Colon (tissue), 2 donors: ENCODE data around the gene CD59.

Experiments
- FAIRE-seq: peaks from 2 replicates; lab custom pipeline; 2012; peaks lifted over from hg19 to GRCh38; lab: Jason Lieb, UNC
- donor health status: control.
- donor health status: control.

Gene CD59

GRCh38 chr11:33736148-33736812, at the start of gene CD59:
Gene CD59 (minus strand): TSS chr11:33736423. CDS start chr11:33722445, 13,978 bp downstream.
- no peak for FAIRE-seq

- no peak for FAIRE-seq
Measured at GRCh38 chr11:33785609-33786008, 49.4 kb upstream of the CD59 start.

- no peak for FAIRE-seq
Measured at GRCh38 chr11:33779849-33780528, 43.8 kb upstream of the CD59 start.

GRCh38 chr11:33778675-33779074, 42.5 kb upstream of the CD59 start:
- FAIRE-seq = no peak

GRCh38 chr11:33777906-33778305, 41.7 kb upstream of the CD59 start:
- FAIRE-seq = no peak

- FAIRE-seq = no peak
Measured at GRCh38 chr11:33775832-33776470, 39.7 kb upstream of the CD59 start.

- no peak for FAIRE-seq
Measured at GRCh38 chr11:33775467-33775807, 39.2 kb upstream of the CD59 start.

- FAIRE-seq = no peak
Measured at GRCh38 chr11:33774736-33775466, 38.7 kb upstream of the CD59 start.

- no peak for FAIRE-seq
Measured at GRCh38 chr11:33773987-33774735, 37.9 kb upstream of the CD59 start, which contains the start of gene FBXO3. Gene FBXO3 (minus strand): TSS chr11:33774520. CDS start chr11:33774497, 23 bp downstream.

- no peak for FAIRE-seq
Measured at GRCh38 chr11:33773404-33773986, 37.3 kb upstream of the CD59 start.

GRCh38 chr11:33772870-33773269, 36.6 kb upstream of the CD59 start:
- FAIRE-seq = no peak

GRCh38 chr11:33772300-33772699, 36.1 kb upstream of the CD59 start:
- no peak for FAIRE-seq

GRCh38 chr11:33770236-33770635, 34.0 kb upstream of the CD59 start:
- FAIRE-seq = no peak

GRCh38 chr11:33769542-33769941, 33.3 kb upstream of the CD59 start:
- FAIRE-seq = no peak

GRCh38 chr11:33767624-33768023, 31.4 kb upstream of the CD59 start:
- FAIRE-seq = no peak

GRCh38 chr11:33766085-33766484, 29.9 kb upstream of the CD59 start:
- no peak for FAIRE-seq

GRCh38 chr11:33761471-33761870, 25.2 kb upstream of the CD59 start:
- no peak for FAIRE-seq

GRCh38 chr11:33753304-33753967, 17.2 kb upstream of the CD59 start:
- FAIRE-seq = no peak

- FAIRE-seq = no peak
Measured at GRCh38 chr11:33751878-33752277, 15.7 kb upstream of the CD59 start.

- FAIRE-seq = no peak
Measured at GRCh38 chr11:33747979-33748378, 11.8 kb upstream of the CD59 start.

- FAIRE-seq = no peak
Measured at GRCh38 chr11:33743291-33743690, 7.1 kb upstream of the CD59 start.
